ENCODE data around the gene ANKRD37. TPM values are rescaled to one million over a fixed set of nuclear protein-coding genes. Genes with fewer than 3 reads are reported as not detected.

Gene ANKRD37
- total RNA-seq, 1 experiment from 2014 or later: 3.7 TPM

- H4K5ac ChIP-seq (ENCODE audit: insufficient read length, low read depth, low read length): no peak overlapping the region
- H3K27me3 ChIP-seq (ENCODE audit: insufficient read depth, low read length): no peaks in the 10 kb centered on the region
- no peaks in the 10 kb centered on the region; the same call in 1 of the 2 replicates for H3K4me1 ChIP-seq (ENCODE audit: insufficient read depth, low read length)
- peaks cover 5% of the 10 kb centered on the region for H3K23me2 ChIP-seq (ENCODE audit: insufficient read length, low read depth, low read length, poor library complexity, severe bottlenecking)
- peaks cover 7 to 9% of the 10 kb centered on the region in 2 experiments for H3K4me1 Mint-ChIP-seq
- H3K9ac ChIP-seq (ENCODE audit: extremely low read depth, insufficient read length, low read length): no peak overlapping the region
- H3K27me3 Mint-ChIP-seq (ENCODE audit: low read depth): no peaks in the 10 kb centered on the region
- no peaks in the 10 kb centered on the region; a peak in 1 of 5 replicates for H3K9me3 Mint-ChIP-seq
- no peak overlapping the region for H3T11ph ChIP-seq (ENCODE audit: low read length)
- peaks cover 3 to 34% (median 33%) of the 10 kb centered on the region in 3 experiments; a peak in 5 of 7 replicates for H3K36me3 Mint-ChIP-seq (ENCODE audit: insufficient read depth in 1 of 3, low read depth in 3 of 3)
- no CpG with 5 or more reads among the region's 2 CpGs for WGBS (ENCODE audit: extremely low coverage, insufficient read length, low lambda C conversion rate)
- TF ChIP-seq CTCF (conservative IDR thresholded peaks at IDR 0.05): no peak
- H4K8ac ChIP-seq (replicated peaks; ENCODE audit: insufficient read length, low read depth, low read length): no peak overlapping the region
- H3K4me3 Mint-ChIP-seq: no peak overlapping the region
- H3K18ac ChIP-seq (ENCODE audit: insufficient read length, low read depth, low read length): no peak overlapping the region
- peak overlapping the region in 1 of 3 experiments; percentile 35; a peak in 1 of 7 replicates for H3K27ac Mint-ChIP-seq
- DNase-seq: no peak
- H4K91ac ChIP-seq (ENCODE audit: insufficient read length, low read depth, low read length): no peak overlapping the region
- H3K14ac ChIP-seq (ENCODE audit: insufficient read depth, low read length): no peak overlapping the region
- no peak overlapping the region for H2BK120ac ChIP-seq (ENCODE audit: low read depth, low read length, poor library complexity, severe bottlenecking)
- H2BK5ac ChIP-seq (ENCODE audit: insufficient read length, low read length): no peak overlapping the region
- no peak overlapping the region for H3K27ac ChIP-seq (ENCODE audit: insufficient read length, low read depth, low read length)
- no peak overlapping the region for H3K4me2 ChIP-seq (ENCODE audit: insufficient read depth, insufficient read length, low read length)
- peaks cover 2% of the 10 kb centered on the region for H3K79me1 ChIP-seq (ENCODE audit: insufficient read depth, low read depth, low read length, poor library complexity, severe bottlenecking)
- H2AFZ ChIP-seq (ENCODE audit: low read length): no peak overlapping the region
- H3K79me2 ChIP-seq (ENCODE audit: insufficient read depth, low read length): no peaks in the 10 kb centered on the region
- H4K20me1 ChIP-seq (ENCODE audit: control insufficient read depth, insufficient read depth, insufficient read length): no peaks in the 10 kb centered on the region
- no peak overlapping the region for H2BK12ac ChIP-seq (ENCODE audit: insufficient read length, low read depth, low read length)
- H3K23ac ChIP-seq (ENCODE audit: insufficient read length, low read depth, low read length): no peak overlapping the region
- no peaks in the 10 kb centered on the region for H3K9me3 ChIP-seq (ENCODE audit: control insufficient read depth, low read depth, low read length)
- H3K4ac ChIP-seq (ENCODE audit: low read depth, low read length): no peak overlapping the region
- H2BK15ac ChIP-seq (ENCODE audit: low read depth, low read length): no peak overlapping the region
- no peak overlapping the region for H3K56ac ChIP-seq (ENCODE audit: insufficient read length, low read depth, low read length)
- no peak overlapping the region for H2BK20ac ChIP-seq (ENCODE audit: low read depth, low read length, poor library complexity, severe bottlenecking)
- no peak overlapping the region for H2AK5ac ChIP-seq (ENCODE audit: insufficient read length, low read length)
Measured at GRCh38 chr4:185421366-185422124, 24.9 kb downstream of the ANKRD37 start.

Data from H9 (cell line).